ENCODE measurements around the gene ANP32B.

GRCh38 chr9:98049288-98050072, 66.3 kb downstream of the ANP32B start:
- TF ChIP-seq CTCF (optimal IDR thresholded peaks at IDR 0.05 in 1 of 3, IDR thresholded peaks at IDR 0.05 in 1 of 3, conservative IDR thresholded peaks at IDR 0.05 in 1 of 3; ENCODE audit: extremely low read depth in 1 of 3, insufficient read depth in 2 of 3, low read length in 3 of 3) (no peak), EZH2 (IDR thresholded peaks at IDR 0.05; ENCODE audit: low read length) (no peak)
